CD4-positive, alpha-beta T cell treated with Interleukin-10 for 1 hour (primary cell): Measurements from ENCODE around the gene TRPV4.

Experiments used
- DNase-seq: peaks from one replicate; pipeline ENCODE4 v3.0.0-alpha.2; 2020

Gene TRPV4

DNA sequence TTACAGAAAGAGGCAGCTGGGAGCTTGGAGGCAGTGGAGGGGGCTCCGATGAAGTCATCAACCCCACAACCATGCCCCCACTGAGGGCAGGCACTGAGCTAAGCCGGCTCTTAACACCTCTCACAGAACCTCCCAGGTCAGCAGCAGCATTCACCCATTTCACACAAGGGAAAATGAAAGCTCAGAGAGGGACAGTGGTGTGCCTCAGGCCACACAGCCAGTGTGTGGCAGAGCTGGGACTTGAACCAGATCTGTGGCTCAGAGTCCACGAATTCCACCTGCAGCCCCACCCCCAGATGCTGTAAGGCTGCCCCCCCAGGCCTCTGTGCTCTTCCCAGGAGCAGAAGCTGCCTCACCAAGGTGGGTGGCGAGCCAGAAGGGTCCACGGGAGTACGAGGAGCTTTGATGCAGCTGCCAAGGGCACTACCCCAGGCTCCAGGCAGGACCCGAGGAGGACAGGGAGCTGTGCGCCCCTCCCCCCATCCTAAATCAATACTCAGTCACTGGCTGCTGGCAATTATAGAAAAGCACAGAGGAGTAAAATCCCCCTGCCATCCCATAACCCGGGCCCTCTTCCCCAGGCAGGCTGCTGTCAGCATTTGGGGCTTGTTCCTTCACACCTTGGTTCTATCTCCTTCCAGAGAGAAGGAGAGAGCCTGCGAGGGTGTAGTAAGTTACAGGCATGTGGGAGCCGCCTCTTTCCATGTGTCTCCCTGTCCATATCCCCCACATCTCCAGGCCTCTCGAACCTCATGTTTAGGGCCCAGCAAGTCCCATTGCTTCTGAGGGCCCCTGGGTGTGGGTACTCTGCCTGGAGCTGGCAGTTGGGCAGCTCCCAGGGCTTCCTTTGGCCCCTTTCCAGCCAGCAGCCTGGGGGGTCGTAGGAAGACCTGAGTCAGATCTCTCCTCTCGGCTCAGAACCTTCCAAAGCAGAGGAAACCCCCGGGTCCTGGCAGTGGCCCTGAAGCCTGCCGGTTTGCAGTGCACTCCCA is 72.0 kb downstream of the TRPV4 start:
- DNase-seq, result no peak

DNA sequence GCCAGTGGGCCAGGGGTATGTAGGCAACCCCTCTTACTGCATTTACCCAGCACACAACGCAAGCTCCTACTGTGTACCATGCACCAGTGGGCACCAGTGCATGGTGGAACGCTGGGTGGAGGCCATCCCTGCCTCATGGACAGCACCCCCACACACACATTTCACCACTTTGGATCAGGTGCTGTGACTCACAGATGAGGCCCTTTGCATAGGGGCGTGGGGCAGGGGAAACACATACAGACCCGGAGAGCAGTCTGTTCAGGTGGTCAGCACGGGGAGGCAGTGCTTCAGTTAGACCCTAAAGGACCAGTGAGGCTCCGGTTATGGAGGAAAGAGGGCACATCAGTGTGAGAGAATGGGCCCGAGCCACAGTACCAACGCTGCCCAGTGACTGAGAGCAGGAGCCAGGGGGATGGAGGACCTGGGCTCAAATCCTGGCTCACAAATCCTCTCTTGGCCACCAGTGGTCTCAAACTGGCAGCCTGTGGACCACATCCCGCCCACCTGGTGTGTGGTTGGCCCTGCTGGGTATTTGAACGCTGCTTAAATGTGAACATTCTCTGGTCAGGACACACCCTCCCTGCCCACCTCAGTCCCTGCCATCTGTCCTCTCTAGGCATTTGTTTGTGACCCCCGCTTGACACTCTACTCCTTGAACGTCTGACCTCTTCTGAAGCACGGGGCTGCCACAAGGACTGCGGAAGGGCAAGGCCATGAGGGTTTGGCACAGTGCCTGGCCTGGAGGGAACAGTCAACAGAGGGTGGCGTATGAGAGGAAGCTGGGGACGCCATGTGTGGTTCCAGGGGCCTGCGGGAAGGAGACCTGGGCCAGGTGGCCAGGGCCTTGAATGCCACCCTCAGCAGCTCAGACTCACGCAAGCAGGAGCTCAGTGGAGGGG is 72.9 kb downstream of the TRPV4 start:
- no peak for DNase-seq

DNA sequence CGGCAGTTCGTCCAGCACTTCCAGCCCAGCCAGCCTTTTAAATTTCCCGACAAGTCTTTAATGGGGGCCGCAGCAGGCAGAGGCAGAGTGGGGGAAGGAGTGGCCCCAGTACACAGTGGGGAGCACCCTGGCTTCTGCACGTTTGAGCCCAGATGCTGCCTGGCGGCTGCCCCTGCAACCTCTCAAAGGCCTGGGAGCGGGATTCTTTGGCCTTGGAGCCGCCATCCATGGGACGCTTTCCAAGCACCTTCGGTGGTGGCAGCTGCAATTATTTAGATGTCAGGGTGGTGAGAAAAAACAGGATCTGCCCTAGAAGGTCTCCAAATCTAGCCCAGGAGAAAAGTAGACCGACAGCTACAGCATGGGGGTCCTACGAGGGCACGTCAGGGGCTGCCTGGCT is 73.6 kb downstream of the TRPV4 start:
- no peak for DNase-seq

DNA sequence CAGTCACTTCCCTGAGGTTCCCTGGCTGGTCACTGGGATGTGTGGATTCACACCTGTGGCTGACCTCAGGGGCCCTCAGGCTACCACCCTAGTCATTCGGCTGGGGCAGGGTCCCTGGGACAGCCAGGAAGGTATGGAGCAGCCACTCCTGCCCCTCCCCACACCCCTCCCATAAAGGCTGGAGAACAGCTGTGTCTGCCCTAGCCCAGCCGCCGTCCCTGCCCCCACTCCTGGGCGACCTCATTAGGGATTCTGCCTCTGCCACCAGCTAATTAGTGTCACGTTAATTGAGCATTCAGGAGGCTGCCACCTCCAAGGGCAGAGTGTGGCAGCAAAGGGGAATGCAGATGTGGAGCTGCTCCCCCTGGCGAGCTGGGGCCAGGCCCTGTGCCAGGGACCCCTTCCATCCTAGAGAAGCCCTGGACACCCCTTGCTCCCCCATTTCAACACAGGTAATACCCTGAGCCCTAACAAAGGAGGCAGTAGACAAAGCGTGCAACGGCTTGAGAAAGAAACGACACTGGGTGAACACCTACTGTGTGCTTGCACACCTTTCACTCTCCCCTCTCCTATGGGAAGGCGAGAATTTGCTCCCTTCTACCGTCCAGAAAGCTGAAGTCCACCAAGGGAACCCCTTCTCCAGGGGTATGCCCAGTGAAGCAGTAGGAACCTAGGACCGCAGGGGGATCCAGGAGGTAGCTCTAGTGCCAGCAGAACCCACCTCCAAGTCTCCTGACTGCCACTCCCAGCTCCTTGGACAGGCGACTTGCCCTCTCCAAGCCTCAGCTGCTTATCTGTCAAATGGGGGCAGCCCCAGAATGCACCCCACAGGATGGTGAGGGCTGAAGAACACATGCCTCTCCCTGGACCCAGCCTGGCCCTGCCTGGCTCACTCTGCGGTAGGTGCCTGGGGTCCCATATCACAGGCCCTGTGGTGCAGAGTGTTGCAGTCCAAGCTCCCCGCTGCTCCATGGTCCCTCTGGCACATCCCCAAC is 74.5 kb downstream of the TRPV4 start:
- DNase-seq, result no peak

DNA sequence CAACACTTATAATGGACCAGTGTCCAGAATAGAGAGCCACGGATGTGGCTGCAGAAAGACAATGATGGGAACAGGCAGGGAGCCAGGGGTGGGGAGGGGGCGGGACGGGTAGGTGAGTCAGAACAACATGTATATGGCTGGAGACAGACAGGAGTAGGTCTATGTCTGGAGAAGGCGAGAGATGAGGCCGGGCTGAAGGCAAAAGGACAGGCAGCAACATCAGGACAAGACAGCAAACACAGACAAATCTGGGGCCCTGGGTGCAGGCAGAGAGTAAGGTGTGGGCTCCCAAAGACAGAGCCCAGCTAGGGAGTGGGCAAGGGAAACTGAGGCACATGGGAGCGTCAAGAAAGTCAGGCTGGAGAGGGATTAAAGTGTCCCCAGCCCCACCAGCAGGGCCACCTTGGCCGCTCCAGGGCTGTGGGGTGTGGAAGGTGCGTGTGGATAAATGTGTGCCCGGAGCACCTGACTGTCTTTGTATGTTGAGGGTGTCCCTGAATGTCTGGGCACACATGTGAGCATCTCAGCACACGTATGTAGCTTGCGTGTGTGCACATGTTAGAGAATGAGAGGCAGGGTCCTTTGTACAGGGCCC is 75.4 kb downstream of the TRPV4 start:
- no peak for DNase-seq

DNA sequence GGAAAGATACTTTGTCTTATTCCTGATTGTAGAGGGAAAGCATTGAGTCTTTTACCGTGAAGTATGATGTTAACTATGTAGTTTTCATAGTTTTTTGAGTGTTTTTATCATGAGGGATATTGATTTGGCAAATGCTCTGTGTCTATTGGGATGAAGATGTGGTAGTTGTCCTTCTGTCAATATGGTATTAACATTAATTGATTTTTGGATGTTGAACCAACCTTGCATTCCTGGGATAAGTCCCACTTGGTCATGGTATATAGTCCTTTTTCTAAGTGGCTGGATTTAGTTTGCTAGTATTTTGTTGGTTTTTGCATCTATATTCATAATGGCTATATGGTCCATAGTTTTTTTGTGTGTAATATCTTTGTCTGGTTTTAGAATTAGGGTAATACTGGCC is 76.7 kb downstream of the TRPV4 start:
- DNase-seq, result no peak

DNA sequence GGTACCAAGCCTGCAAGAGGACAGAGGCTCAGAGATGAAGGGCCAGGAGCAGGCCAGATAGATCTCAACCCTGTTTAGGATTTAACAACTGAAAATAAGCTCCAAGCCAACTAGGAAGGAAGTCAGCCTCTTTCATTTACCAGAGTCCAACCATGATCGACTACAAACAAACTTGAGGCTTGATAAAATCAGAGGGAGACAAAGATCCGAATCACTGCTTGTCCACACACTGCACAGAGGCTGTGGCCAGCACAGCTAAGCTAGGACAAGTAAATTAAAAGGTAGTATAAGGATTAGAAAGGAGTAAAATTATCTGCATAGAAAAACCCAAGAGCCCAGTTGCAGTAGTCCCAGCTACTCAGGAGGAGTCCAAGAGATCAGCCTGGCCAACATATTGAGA is 79.2 kb downstream of the TRPV4 start:
- no peak for DNase-seq

DNA sequence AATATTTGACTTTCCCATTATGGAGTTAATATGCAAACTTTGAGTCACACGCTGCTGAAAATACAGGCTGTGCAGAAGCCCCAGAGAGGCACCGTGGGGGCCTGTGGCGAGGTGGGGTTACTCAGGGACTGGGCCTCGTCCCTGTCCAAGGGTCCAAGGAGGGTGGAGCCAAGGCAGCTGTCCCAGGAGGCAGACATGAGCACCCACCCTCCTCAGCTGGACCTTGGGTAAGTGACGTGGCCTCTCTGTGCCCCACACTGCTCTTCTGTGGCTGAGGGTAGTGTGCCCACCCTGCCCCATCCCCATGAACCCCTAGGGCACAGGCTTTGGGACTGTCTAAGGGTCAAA is 80.2 kb downstream of the TRPV4 start:
- DNase-seq, result no peak

DNA sequence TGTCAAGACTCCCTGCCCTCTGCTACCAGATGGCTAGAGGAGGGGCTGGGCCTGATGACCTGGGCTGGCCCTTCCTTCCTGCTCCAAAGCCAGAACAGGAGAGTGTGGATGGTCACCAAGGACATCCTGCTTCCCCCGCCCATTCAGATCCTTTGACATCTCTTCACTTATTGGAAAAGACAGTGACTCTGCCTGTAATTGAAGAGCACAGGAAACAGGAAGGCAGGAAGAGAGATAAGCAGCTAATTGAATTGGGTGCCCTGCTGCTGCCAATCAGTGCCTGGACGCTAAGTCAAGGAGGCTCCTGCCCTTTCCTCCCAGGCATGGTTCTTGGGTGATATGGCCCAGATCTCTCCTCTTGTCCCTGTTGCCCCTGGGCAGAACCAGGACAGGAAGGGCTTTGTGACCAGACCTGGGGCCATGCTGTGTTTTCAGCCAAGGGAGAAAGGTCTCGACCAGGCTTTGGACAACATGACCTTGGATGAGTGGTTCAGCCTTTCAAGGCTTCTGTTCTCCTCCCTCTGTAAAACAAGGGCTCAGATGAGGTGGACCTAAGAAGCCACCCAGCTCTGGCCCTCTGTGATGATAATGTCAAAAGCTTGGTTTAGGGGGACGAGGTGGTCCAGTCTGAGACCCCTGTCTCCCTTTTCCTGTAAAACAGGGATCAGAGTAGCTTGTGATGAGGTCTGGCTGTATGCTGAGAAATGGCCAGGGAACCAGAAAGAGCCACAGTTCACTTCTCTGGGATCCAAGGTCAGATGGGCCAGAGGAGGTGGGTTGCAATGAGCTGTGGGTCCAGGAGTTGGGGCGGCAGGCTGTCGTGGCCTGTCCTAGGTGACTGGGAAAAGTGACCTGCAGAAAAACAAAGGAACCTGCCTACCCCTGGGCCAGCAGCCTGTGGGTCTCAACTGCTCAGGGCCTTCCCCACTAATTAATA is 80.8 kb downstream of the TRPV4 start:
- DNase-seq, result no peak

DNA sequence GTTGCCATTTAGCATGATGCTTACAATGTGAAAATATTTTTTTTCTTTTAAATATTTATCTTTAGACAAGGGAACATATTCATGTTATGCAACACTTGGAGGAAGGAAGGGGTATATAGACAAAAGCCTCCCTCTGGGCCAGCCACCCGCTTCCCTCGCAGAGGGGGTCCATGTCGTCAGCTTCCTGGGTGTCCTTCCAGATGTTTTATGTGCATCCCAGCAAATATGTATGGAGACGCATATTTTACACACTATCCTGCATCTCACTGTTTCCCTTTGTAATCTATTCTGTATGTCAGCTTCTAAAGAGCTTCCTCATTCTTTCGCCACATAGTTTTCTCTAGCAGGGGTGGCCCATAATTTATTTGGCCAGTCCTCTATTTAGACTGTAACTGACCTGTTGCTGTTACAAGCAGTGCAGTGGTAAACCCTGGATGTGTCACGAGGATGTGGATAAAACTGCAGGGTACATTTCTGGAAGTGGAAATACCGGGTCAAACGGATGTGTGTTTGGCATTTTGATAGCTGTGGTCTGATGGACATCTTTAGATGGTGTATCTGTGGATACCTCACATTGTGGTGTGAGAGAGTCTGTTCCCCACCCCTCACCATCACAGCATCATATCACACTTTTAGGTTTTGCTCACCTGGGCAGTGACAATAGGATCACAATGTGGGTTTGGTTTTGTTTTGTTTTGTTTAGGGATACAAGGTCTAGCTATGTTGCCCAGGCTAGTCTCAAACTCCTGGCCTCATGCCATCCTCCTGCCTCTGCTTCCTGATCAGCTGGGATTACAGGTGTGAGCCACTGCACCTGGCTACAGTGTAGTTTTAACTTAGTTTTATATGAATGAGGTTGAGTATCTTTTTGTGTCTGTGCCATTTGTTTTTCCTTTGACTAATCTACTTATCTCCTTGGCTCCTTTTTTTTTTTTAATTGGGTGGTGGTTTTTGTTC is 87.9 kb downstream of the TRPV4 start:
- DNase-seq, result no peak

DNA sequence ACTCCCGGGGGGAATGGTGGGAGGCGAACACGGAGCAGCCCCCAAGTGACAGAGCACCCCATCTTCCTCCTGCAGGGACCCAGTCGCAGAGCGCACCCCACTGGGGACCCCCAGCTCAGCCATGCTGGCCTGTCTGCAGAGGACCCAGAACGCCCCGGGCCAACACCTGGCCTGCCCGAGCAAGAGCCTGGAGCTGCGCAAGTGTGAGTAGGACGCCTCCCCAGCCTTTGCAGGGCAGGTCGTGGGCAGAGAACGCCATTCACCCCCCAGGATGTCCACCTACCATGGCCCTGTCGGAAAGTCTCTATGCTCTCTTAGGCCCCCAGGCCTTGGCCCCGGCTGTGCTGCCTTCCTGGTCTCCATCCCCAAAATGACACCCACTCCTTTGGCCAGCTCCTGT is 89.2 kb downstream of the TRPV4 start:
- DNase-seq, result no peak

DNA sequence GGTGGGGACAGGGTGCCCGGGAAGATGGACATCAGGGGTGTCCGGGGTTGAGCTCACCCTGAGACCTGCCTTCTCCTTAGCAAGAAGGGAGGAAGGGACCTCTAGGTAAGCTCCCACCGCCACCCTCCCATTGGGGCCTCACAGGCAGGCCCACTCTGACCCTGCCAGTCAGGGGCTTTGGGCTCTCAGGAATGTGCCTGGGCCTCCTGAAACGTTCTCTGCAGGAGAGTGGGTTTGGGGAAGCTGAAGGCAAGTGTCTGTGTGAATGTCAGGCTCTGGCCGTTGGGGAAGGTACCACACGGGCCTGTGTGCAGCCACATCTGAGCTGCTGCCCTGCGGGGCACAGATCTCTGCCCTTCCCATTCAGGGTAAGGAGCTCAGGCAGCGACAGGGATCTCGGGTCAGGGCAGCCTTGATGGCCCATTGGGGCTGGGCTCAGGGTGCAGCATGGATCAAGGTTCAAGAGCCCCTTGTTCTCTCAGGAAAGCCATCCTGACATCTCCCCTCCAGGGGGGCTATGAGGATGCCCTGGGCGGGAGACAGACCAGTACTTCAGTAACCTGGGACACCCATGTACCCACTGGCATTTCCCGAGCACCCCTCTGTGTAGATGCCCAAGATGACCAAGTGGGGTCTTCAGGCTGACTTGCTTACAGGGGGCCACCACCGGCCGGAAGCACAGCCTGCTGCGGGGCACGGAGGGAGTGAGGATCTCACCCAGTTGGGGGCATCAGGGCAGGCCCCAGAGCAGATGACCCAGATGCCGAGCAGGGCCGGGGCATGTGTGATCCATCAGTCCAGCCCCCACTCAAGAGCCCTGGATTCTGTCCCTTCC is 89.9 kb downstream of the TRPV4 start:
- DNase-seq, result no peak

DNA sequence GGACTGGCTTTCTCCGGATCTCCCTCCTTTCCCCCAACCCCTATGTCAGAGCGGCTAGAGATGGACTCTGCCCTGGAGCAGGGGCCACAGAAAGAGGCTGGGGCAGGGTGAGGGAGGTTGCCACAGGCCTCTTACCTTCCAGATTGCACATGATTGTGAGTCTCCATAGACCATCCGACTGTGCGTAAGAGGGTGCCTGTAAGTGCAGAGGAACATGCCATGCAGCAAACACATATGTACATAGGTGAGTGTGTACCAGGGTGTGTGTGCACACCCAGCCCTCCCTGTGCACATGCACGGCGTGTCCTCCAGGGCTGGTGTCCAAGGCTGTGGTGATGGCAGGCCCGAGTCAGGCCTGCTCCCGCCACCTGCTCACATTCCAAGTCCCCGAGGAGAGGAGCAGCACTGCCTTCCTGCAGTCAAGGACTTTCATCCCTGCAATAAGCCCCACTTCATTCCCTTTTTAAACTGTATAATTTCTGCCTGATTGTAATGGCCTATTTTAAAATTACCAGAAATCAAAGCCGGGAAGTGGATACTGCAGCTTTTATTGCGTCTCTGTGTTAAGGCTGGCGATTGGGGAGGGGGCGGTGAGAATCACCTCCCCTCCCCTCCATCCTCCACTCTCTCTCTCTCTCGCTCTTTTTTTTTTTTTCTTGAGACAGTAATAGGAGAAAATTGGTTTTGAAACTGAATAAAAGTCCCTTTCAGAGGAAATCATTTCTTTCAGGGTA is 91.1 kb downstream of the TRPV4 start:
- no peak for DNase-seq

DNA sequence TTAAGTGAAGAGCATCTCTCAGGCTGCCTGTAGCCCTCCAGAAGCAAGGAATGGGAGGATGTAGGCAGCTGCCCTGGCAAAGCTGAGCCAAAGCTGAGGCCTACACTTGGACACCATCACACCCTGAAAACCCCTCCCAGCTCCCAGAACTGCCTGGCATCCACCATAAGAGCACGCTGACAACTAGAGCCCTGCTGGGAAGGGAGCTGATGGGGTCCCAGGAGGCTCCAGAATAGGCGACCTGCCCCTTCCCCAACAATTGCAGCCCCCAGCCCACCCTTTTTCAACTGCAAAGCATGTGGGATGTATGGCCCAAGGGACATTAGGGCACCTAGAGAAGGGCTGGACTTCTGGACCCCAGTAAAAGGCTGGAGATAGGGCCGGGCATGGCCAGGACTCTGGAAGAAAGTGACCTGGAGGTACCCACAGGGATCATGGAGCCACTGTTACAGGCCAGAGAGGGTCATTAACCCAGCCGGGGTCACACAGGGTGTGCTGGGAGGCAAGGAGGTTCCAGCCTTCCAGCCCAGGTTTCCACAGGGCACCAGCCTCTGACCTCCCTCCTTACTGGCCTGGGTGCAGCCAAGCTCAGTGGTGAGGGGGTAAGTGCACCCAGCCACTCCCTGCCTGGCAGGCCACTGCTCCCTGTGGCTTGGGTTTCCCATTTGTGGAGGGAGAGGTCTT is 91.8 kb downstream of the TRPV4 start:
- DNase-seq, result no peak

DNA sequence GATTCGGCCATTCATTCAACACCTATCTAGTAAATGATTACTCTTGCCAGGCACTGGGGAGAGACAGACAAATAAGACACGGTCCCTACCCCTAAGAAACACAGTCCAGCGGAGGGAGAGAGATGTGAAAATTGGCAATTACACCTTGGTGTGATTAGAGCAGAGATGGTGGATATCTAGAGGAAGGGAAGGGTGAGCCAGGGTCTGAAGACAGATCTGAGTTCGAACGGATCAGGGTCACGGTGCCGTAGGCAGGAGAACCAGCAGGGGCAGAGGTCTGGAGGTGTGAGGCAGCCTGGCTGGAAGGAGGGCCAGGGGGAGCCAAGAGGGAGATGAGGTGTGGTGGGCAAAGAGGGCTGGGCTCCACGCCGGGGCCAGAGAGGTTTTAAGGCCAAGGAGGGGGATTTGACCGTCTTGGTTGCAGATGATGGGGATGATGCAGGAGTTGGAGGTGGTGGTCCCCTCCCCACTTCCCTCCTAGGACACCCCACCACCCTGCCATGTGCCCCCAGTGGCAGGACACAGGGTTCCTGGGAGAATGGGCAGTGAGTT is 92.4 kb downstream of the TRPV4 start:
- DNase-seq, result no peak

DNA sequence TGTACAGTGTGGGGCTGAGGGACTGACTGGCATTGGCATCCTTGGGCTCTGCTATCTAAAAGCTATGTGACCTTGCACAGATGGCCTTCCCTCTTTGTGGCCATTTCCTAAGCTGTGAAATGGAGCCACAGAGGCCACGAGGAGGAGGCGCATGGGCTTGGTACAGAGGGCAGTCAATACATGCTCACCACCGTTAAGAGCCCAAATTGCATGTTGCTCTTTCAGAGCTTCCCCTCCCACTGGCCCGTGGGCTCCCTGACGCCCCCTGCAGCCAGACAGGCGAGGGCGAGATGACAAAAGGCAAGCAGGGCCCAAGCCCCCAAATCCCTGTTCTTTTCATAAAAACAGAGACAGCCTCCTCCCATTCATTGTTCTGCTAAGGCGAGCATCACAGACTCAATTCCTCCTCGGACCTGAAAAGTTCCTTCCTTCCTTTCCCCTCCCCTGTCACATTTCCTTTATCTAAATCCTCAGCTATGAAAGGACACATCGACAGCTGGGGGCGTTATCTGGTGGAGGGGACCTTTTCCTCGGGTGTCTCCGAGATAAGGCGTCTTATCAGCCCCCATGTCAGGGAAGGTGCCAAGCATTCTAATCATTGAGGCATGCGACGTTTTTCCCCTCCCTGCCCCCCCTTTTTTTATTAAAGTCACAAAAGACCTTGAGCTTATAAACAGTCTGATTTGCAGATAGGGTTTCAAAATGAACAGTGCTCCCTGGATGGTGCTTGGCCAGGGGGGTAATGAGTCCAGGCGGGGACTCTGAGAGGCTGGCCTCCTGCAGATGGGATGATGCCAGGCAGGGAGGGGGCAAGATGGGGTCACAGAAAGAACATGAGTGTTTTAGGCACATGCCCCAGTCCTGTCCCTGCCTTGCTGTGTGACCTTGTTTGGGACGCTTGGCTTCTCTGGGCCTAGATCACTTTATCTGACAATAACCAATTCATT is 93.2 kb downstream of the TRPV4 start:
- DNase-seq, result no peak
